ENCODE data around the gene FLRT2.

Gene FLRT2

DNA sequence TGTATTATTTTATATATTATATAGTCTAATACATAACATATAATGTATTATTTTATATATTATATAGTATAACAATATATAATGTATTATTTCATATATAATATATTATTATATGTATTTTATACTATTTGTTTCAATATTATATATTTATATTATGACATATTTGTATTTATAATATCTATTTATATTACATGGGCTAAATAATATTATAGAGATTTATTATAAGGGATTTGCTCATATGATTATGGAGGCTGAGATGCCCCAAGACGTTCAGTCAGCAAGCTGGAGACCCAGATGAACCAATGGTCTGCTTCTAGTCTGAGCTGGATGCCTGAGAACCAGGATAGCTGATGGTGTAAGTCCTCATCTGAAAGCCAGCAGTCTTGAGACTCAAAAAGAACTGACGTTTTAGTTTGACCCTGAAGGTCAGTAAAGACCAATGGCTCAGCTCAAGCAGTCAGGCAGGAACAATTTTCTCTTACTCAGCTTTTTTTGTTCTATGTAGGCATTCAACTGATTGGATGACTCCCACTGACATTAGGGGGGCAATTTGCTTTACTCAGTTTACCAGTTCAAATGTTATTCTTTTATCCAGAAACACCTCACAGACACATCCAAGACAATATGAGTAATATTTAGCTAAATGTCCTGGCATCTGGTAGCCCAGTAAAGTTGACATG lies 130.4 kb downstream of the FLRT2 start:
- DNase-seq (ENCODE audit: low spot score) = no peak

DNA sequence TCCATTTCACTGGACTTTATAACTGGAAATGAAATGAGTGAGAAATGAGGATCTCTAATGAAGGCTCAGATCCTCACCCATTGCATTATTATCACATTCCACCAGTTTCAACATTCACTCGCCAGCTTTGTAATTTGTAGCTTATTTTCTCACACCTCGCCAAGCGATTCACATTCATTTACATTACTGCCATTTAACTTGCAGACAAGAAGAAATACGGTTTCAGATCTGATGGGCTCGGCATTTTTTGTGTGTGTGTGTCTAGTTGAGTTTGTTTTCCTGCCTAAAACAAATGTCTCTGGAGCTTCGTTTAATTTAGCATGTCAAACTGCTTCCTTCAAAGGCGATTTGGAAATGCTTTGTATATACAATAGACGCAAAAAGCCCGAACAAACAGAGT lies 132.2 kb downstream of the FLRT2 start:
- DNase-seq (ENCODE audit: low spot score) = no peak

DNA sequence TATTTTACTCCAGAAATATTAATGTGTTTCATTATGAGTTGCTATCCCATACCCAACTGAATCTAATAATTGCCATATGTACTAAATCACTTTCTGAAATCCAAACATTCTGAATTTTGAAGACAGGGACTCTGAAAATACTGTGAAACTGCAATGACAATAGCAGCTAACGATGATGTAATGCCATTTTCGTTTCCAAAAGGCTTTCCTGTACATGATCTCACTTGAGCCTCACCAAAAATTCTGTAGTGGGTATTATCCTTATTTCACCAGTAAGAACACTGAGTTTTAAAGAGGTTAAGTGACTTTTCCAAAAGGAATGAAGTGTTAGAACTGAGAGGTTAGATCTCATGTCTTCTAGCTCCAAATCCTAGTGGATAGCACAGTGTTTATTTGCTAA lies 133.3 kb downstream of the FLRT2 start:
- no peak for DNase-seq (ENCODE audit: low spot score)

DNA sequence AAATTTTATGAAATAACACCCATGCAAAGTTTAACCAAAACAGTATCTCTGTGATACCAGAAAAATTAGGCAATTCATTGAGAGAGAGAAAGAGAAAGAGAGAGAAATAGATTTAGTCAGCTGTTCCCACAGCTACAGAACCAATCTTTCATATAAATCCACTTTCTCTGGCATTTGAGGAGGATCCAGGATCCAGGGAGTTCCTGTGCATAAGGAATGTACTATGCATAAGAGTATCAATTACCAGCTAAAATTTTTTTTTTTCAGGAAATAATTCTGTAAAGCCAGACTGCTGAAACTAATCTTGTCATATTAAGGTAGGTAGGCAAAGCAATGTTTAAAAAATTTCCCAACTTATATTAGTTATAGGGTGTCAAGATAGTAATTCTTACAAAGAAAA lies 133.7 kb downstream of the FLRT2 start:
- no peak for DNase-seq (ENCODE audit: low spot score)

DNA sequence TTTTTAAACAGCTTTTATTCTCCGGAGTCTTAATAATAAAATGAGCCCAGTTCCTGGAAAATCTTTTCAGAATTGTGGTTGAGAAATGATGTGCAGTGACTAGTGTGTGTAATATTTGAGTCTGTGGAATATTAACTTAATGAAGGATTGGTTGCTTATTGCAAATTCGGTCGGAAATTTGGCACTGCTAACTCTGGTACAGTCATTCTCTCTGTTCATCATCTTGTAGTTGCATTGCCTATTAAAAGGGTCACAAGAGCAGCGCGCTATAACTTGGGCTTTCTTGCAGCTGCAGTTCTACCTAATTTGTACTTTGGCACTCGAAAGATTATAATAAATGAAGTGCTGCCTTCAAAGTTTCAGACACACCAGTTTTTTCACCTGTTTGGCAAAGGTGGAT lies 146.0 kb downstream of the FLRT2 start:
- DNase-seq (ENCODE audit: low spot score) = no peak

DNA sequence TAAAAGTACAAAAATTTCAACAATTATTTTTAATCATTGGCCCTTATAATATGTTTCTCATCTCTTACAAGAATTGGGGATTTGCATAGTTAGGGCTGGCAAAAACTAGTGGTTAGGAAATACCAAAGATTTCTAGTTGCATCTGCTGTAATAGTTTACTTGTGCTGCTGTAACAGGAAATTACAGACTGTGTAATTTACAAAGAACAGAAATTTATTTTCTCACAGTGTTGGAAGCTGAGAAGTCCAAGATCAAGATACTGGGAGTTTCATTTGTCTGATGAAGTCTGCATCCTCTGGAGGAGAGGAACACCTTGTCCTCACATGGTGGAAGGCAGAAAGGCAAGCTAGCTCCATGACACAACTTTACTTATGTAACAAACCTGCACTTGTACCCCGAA lies 157.0 kb downstream of the FLRT2 start:
- DNase-seq (ENCODE audit: low spot score) = no peak

DNA sequence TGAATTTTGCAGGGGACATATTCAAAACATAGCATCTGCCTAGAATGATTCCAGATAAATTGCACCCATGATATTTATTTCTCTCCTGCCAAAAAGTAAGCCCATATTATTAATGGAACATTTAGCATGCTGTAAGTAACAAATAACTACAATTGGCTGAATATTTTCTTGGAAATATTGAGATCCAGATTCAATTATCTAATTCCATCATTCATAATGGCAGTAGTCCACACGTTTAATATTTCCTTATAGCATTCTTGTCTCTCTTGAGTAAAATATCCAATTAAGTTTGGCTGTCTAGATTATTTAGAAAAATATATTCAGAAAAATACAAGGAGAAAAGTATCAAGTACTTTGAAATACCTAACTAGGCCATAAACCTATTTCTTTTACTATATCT lies 157.5 kb downstream of the FLRT2 start:
- DNase-seq (ENCODE audit: low spot score) = no peak

DNA sequence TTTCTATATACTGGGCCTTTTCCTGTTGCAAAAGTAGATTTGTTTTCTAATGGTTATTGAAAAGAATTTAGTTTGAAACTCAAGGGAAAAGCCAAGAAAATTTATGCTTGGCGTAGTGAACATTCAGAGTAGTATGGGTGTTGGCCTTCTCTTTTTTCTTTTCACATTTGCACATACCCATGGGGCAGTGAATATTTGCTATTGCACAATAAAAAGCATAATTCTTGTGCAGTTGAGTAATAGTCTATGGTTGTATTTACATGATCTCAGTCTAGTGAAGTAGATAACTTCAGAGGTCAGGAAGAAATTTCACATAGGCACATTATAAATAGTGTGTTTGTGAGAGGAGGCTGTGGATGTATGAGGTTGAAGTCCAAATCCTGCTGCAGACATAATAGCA lies 158.1 kb downstream of the FLRT2 start:
- no peak for DNase-seq (ENCODE audit: low spot score)

DNA sequence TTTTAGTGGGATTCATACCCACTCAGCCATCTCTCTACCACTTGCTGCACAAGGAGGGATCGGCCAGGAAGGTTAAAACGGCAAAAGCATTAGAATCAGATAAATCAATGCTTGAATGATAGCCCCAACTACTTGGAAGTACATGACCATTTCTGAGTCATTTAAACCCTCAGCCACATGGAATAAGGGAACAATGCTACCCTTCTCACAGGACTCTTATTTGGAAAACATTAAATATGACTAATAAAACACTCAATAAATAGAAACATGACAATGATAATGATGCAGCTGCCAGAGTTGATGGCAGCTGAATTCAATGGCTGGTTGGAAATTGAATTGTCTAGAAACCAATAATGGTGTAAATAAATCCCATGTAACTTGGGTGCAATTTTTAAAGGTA lies 165.4 kb downstream of the FLRT2 start:
- no peak for DNase-seq (ENCODE audit: low spot score)

DNA sequence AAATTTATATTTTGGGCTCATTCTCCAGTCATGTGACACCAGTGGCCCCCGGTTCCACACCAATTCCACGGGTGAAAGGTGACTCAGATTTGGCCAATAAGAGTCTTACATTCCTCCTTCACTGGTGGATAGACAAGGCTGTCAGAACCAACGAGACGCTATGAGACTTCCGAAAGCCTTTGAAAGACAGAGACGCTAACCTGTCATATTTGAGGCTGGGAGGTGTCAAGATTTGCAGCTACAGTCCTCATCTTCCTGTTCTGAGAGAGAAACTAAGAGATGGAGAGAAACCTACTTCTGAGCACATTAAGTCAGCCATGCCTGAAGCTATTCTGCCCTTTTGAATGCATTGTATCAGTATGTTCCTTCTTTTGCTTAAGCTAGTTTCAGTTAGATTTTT lies 171.2 kb downstream of the FLRT2 start:
- DNase-seq (ENCODE audit: low spot score) = no peak

DNA sequence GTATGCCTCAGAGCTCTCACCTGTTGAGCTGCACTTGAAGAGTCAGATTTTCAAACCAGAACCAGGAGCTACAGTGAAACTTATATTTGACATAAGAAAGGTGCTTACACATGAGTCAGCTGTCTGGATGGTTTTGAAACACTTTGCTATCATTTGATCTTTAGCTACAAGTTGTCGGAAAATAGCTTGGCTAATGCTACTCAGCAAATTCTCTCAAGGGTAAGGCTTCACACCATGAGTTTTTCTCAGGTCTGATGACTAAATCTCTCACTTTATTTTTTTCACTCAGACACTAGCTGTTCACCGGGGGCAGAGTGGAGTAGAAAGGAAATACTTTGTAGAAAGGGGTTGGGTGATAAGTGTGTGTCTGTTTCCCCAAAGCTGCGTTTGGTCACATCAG lies 171.8 kb downstream of the FLRT2 start:
- no peak for DNase-seq (ENCODE audit: low spot score)

DNA sequence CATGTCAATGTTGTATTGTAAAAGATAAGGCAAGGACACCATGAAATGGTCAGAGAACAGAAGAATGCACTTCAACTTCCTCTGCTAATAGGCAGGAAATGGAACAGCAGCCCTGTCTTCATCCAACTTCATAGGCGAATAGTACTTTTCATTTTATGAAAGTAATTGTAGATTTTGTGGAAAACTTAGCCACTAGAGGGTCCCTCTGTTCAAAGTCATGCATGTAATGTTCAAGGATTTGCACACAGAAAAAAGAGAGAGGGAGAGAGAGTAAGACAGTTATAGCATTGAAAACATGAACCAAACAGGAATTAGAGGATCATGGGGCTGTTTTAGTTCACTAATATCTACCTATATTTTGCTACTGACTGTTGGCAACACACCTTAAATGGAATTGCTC lies 172.2 kb downstream of the FLRT2 start:
- DNase-seq (ENCODE audit: low spot score) = no peak

DNA sequence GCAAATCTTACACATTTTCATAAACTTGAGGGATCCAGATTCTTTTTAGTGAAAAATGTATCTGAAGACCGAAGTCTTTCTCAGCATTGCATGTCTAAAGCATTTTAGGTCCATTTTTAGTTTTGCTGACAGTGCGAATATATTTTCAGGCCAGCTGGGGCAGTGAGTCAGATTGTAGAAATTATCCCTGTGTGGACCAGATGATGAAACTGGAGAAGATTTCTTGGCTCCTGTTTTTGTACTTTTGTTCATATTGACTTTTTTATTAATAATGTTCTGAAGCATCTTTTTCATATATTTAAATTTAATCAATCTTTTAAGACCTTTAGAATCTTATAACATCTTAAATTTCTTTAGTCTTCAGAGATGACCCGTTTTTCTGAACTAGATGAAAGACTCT lies 173.1 kb downstream of the FLRT2 start:
- DNase-seq (ENCODE audit: low spot score) = no peak
